Measurements from ENCODE around the gene OSBP2.
"Not testable (repeated sequence)": the region's sequence is repeated elsewhere in the genome, so short reads cannot be mapped to it uniquely, and the experiment has no call there.

OSBP2 gene

GRCh38 chr22:30718938-30719337, 24.3 kb downstream of the OSBP2 start:
- TF ChIP-seq CTCF (conservative IDR thresholded peaks at IDR 0.05; ENCODE audit: low read depth, low read length), result no peak
- no peak overlapping the region for H3K4me3 ChIP-seq (ENCODE audit: low read length)
- no peak for DNase-seq (ENCODE audit: low read depth)

- no peak for DNase-seq (ENCODE audit: low read depth)
- no peak overlapping the region for H3K4me3 ChIP-seq (ENCODE audit: low read length)
- no peak for TF ChIP-seq CTCF (conservative IDR thresholded peaks at IDR 0.05; ENCODE audit: low read depth, low read length)
Observed at GRCh38 chr22:30720263-30720837, 25.7 kb downstream of the OSBP2 start.

- DNase-seq (ENCODE audit: low read depth), result no peak
- TF ChIP-seq CTCF (conservative IDR thresholded peaks at IDR 0.05; ENCODE audit: low read depth, low read length), result no peak
- no peak overlapping the region for H3K4me3 ChIP-seq (ENCODE audit: low read length)
Observed at GRCh38 chr22:30721741-30722140, 27.1 kb downstream of the OSBP2 start.

GRCh38 chr22:30728826-30729225, 34.2 kb downstream of the OSBP2 start:
- no peak overlapping the region for H3K4me3 ChIP-seq (ENCODE audit: low read length)
- TF ChIP-seq CTCF (conservative IDR thresholded peaks at IDR 0.05; ENCODE audit: low read depth, low read length), result no peak

GRCh38 chr22:30731658-30732057, 37.0 kb downstream of the OSBP2 start:
- TF ChIP-seq CTCF (conservative IDR thresholded peaks at IDR 0.05; ENCODE audit: low read depth, low read length), result no peak
- H3K4me3 ChIP-seq (ENCODE audit: low read length), result no peak overlapping the region
- no peak for DNase-seq (ENCODE audit: low read depth)

More at GRCh38 chr22:30728826-30729225, 34.2 kb downstream of the OSBP2 start:
- DNase-seq (ENCODE audit: low read depth), result no peak

GRCh38 chr22:30732426-30732825, 37.8 kb downstream of the OSBP2 start:
- no peak for TF ChIP-seq CTCF (conservative IDR thresholded peaks at IDR 0.05; ENCODE audit: low read depth, low read length)
- DNase-seq (ENCODE audit: low read depth), result no peak

GRCh38 chr22:30733181-30733631, 38.5 kb downstream of the OSBP2 start:
- no peak for DNase-seq (ENCODE audit: low read depth)
- no peak for TF ChIP-seq CTCF (conservative IDR thresholded peaks at IDR 0.05; ENCODE audit: low read depth, low read length)
- H3K4me3 ChIP-seq (ENCODE audit: low read length), result no peak overlapping the region

More at GRCh38 chr22:30732426-30732825, 37.8 kb downstream of the OSBP2 start:
- no peak overlapping the region for H3K4me3 ChIP-seq (ENCODE audit: low read length)

- H3K4me3 ChIP-seq (ENCODE audit: low read length); DNase-seq (ENCODE audit: low read depth): not testable (repeated sequence)
Observed at GRCh38 chr22:30740007-30740406, 45.3 kb downstream of the OSBP2 start.

- DNase-seq (ENCODE audit: low read depth); H3K4me3 ChIP-seq (ENCODE audit: low read length): not testable (repeated sequence)
Observed at GRCh38 chr22:30740511-30740910, 45.8 kb downstream of the OSBP2 start.
